HFF-Myc (cell line): ENCODE results near the gene PTDSS2.

Experiments used
- DNase-seq: peaks from one replicate; pipeline ENCODE4 v3.0.0-alpha.2; 2011; ENCODE audit warnings: low read depth; ENCODE audit errors: extremely low read depth
- H3K4me3 ChIP-seq: replicated peaks from 2 replicates; pipeline ENCODE4 v1.5.1; 2011; ENCODE audit warnings: low read depth, mild to moderate bottlenecking, control low read depth, low read length
- TF ChIP-seq, protein P1 (sequence below): IDR thresholded peaks from 2 replicates; pipeline ENCODE4 v1.5.1; 2012; ENCODE audit warnings: mild to moderate bottlenecking, low read depth, low read length, control low read depth; ENCODE audit errors: missing control alignments

The PTDSS2 gene

DNA sequence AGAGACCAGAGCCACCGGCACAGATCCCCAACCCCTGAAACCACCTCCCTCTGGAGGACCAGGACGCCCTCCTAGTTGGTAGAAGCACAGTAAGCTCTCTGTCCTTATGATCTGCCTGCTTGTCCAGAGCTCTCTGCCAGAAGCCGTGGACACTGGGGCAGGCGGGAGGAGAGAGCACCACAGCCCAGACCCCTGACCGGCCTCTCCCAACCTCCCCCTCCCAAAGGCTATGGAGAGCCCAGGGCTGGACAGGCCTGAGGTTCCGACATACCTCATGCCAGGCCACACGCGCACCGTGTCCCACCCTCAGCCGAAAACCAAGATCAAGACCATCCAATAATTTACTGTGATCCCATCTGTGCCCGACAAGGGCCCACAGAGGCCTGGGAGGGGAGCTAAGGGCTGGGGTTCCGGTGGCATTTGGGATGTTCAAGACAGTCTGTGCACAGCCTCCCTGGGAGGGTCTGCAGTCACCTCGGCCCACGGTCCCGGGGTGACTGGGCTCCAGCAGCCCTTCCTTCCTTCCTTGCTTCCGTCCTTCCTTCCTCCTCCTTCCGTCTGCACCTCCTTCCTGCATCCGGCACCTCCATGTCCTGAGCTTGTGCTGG, 81.9 kb downstream of the PTDSS2 start:
- TF ChIP-seq, protein P1, sequence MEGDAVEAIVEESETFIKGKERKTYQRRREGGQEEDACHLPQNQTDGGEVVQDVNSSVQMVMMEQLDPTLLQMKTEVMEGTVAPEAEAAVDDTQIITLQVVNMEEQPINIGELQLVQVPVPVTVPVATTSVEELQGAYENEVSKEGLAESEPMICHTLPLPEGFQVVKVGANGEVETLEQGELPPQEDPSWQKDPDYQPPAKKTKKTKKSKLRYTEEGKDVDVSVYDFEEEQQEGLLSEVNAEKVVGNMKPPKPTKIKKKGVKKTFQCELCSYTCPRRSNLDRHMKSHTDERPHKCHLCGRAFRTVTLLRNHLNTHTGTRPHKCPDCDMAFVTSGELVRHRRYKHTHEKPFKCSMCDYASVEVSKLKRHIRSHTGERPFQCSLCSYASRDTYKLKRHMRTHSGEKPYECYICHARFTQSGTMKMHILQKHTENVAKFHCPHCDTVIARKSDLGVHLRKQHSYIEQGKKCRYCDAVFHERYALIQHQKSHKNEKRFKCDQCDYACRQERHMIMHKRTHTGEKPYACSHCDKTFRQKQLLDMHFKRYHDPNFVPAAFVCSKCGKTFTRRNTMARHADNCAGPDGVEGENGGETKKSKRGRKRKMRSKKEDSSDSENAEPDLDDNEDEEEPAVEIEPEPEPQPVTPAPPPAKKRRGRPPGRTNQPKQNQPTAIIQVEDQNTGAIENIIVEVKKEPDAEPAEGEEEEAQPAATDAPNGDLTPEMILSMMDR = no peak
- no peak overlapping the region for H3K4me3 ChIP-seq
- DNase-seq = no peak

- no peak for DNase-seq
- TF ChIP-seq, protein P1 = no peak
- H3K4me3 ChIP-seq = no peak overlapping the region
Observed at GRCh38 chr11:532527-532985, 82.5 kb downstream of the PTDSS2 start.

DNA sequence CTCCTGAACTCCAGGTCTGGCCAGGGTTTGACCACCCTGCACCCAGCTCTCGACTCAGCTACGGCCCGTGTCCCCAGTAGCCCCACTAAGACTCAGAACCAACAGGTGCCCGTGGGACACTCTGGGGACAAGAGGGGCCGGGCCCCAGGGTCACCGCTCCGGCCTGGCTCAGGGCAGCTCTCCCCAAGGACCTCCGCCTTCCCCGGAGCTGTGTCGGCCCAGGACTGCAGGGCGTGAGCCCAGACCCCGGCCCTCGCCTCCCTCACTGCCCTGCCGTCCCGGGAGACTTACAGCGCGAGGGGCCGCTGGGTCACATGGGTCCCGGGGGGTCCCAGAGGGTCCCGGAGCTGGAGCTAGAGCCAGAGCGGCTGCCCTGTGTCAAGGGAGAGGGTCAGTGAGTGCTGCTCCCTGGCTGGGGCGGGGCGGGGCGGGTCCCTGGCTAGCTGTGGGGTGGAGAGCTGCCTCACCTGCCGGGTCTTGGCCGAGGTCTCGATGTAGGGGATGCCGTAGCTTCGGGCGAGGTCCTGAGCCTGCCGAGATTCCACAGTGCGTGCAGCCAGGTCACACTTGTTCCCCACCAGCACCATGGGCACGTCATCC, 83.0 kb downstream of the PTDSS2 start:
- TF ChIP-seq, protein P1 = no peak
- no peak overlapping the region for H3K4me3 ChIP-seq
- DNase-seq = no peak

DNA sequence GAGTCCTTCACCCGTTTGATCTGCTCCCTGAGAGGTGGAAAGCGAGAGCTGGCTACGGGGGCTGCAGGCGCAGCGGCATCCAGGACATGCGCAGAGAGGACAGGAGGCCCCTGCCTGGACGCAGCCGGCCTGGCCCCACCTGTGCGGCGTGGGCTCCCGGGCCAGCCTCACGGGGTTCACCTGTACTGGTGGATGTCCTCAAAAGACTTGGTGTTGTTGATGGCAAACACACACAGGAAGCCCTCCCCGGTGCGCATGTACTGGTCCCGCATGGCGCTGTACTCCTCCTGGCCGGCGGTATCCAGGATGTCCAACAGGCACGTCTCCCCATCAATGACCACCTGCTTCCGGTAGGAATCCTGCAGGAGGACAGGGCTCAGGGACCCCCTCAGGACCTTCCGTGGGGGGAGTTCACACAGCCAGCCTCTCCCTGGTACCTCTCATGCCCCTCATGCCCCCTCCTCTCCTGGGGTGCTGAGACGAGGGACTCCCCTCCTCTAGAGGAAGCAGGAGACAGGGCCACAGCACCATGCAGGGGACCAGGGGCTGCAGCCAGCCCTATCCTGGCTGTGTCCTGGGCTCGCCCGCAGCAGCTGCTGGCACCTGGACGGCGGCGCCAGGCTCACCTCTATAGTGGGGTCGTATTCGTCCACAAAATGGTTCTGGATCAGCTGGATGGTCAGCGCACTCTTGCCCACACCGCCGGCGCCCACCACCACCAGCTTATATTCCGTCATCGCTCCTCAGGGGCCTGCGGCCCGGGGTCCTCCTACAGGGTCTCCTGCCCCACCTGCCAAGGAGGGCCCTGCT, 83.7 kb downstream of the PTDSS2 start:
- H3K4me3 ChIP-seq = peak overlapping the region; percentile 87
- TF ChIP-seq, protein P1 = no peak
- DNase-seq = no peak

DNA sequence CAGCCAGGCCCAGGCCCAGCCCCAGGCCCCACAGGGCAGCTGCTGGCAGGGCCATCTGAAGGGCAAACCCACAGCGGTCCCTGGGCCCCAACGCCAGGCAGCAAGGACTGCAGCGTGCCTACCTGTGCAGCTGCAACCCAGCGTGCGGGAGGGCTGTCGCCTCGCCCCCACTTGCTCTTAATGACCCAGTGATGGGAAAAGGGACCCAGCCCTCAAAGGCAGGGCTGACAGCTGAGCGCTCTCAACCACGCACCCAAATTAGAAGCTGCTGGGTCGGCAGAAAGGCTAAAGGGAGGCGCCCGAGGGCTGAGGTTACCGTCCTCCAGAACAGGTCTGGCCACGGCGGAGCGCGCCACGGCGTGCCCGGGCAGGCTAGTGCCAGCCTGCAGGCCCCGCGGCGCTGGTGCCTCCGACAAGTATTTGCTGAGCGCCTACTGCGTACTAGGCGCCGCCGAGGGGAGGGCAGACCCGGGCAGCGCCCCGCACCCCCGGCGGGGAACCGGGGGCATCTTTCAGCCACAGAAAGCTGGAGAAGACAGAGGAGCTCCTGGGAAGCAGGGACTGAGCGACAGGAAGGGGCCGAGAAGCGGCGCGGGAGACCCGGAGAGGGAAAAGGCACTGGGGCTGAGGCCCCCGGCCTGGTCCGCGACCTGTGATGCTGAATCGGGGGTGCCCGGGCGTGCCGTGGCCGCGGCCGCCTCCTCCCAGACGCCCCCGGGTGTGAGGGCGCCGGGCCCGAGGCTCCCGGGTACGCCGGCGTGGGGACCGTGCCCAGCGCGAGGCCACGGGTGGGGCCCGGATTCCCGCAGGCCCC, 84.5 kb downstream of the PTDSS2 start:
- no peak for DNase-seq
- TF ChIP-seq, protein P1 = no peak
- peak overlapping the region; percentile 87 for H3K4me3 ChIP-seq

DNA sequence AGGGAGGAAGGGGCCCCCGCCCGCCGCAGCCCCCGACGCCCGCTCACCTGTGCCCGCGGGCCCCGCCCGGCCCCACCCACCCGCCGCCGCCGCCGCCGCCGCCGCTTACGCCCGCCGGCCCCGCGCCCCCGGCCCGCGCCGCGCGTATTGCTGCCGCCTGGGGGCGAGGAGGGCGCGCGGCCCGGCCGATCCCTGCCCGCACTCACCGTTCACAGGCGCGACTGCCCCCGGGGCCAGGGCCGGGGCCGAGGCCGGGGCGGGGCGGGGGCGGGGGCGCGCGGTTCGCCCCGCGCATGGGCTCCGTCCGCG, 85.1 kb downstream of the PTDSS2 start:
- TF ChIP-seq, protein P1 = no peak
- H3K4me3 ChIP-seq = peak overlapping the region; percentile 87
- no peak for DNase-seq
